ENCODE results near the gene ZBED4.

The ZBED4 gene

GRCh38 chr22:49814164-49814686, 39.4 kb upstream of the ZBED4 start:
- Histone ChIP-seq H3K9me2 (replicated peaks; ENCODE audit: control insufficient read depth, low read length) (no peaks in the 10 kb centered on the region), H3K27me3 (ENCODE audit: control insufficient read depth, low read length) (no peaks in the 10 kb centered on the region), H3K9me3 (ENCODE audit: control insufficient read depth, insufficient read depth, low read length) (no peaks in the 10 kb centered on the region), H3K4me2 (ENCODE audit: low read length) (no peak overlapping the region), H3K27ac (ENCODE audit: low read depth, low read length) (no peak overlapping the region), H3F3A (ENCODE audit: control insufficient read depth, insufficient read depth) (no peaks in the 10 kb centered on the region), H3K4me1 (ENCODE audit: control insufficient read depth, low read length) (peaks cover 6% of the 10 kb centered on the region; the same call in 1 of the 2 replicates), H3K79me2 (ENCODE audit: control insufficient read depth, low read length) (peaks cover 100% of the 10 kb centered on the region), H3K4me3 (ENCODE audit: low read length) (no peak overlapping the region), H3K36me3 (ENCODE audit: control insufficient read depth, low read length) (peaks cover 72% of the 10 kb centered on the region), H4K20me1 (ENCODE audit: control insufficient read depth, insufficient read depth, low read depth, low read length) (peaks cover 15% of the 10 kb centered on the region; the same call in 1 of the 2 replicates)
- TF ChIP-seq CTCF (IDR thresholded peaks at IDR 0.05; ENCODE audit: low read depth, low read length, poor library complexity, severe bottlenecking), result no peak

- Histone ChIP-seq H3K4me1 (ENCODE audit: control insufficient read depth, low read length) (peaks cover 6% of the 10 kb centered on the region; the same call in 1 of the 2 replicates), H3K4me2 (ENCODE audit: low read length) (no peak overlapping the region), H3K9me2 (replicated peaks; ENCODE audit: control insufficient read depth, low read length) (no peaks in the 10 kb centered on the region), H3K27me3 (ENCODE audit: control insufficient read depth, low read length) (no peaks in the 10 kb centered on the region), H3K9me3 (ENCODE audit: control insufficient read depth, insufficient read depth, low read length) (no peaks in the 10 kb centered on the region), H3K4me3 (ENCODE audit: low read length) (no peak overlapping the region), H3K79me2 (ENCODE audit: control insufficient read depth, low read length) (peaks cover 100% of the 10 kb centered on the region), H3K36me3 (ENCODE audit: control insufficient read depth, low read length) (peaks cover 73% of the 10 kb centered on the region), H4K20me1 (ENCODE audit: control insufficient read depth, insufficient read depth, low read depth, low read length) (peaks cover 15% of the 10 kb centered on the region; the same call in 1 of the 2 replicates), H3K27ac (ENCODE audit: low read depth, low read length) (no peak overlapping the region), H3F3A (ENCODE audit: control insufficient read depth, insufficient read depth) (no peaks in the 10 kb centered on the region)
- no peak for TF ChIP-seq CTCF (IDR thresholded peaks at IDR 0.05; ENCODE audit: low read depth, low read length, poor library complexity, severe bottlenecking)
- TF ChIP-seq EZH2phosphoT487 (IDR thresholded peaks at IDR 0.05; ENCODE audit: borderline replicate concordance, low read length), result no peak
Measured at GRCh38 chr22:49814856-49815255, 38.8 kb upstream of the ZBED4 start.

DNA sequence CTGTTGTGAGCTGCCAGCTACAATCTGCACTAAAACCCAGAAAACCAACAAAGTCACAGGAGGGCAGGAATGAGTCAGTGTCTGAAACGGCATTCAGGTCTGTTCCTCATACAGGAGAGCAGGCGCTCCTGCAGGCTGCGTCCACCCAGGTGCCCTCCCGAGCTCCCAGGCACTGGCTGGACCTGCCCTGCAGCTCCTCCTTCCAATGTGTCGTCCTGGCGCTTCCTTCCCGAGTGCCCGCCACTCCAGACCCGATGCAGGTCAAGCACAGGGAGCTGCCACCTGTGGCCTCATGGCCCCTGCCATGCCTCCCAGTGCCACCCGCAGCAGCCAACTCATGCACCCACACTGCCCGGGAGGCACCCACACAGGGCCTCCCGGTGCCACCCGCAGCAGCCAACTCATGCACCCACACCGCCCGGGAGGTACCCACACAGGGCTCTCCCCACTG, 38.0 kb upstream of the ZBED4 start:
- Histone ChIP-seq H3K9me2 (replicated peaks; ENCODE audit: control insufficient read depth, low read length) (no peaks in the 10 kb centered on the region), H4K20me1 (ENCODE audit: control insufficient read depth, insufficient read depth, low read depth, low read length) (peaks cover 20% of the 10 kb centered on the region; the same call in 1 of the 2 replicates), H3K36me3 (ENCODE audit: control insufficient read depth, low read length) (peaks cover 78% of the 10 kb centered on the region), H3K79me2 (ENCODE audit: control insufficient read depth, low read length) (peaks cover 100% of the 10 kb centered on the region), H3K4me2 (ENCODE audit: low read length) (no peak overlapping the region), H3K9me3 (ENCODE audit: control insufficient read depth, insufficient read depth, low read length) (no peaks in the 10 kb centered on the region), H3K27ac (ENCODE audit: low read depth, low read length) (no peak overlapping the region), H3F3A (ENCODE audit: control insufficient read depth, insufficient read depth) (no peaks in the 10 kb centered on the region), H3K4me1 (ENCODE audit: control insufficient read depth, low read length) (peaks cover 4% of the 10 kb centered on the region; the same call in 1 of the 2 replicates), H3K4me3 (ENCODE audit: low read length) (no peak overlapping the region), H3K27me3 (ENCODE audit: control insufficient read depth, low read length) (no peaks in the 10 kb centered on the region)
- TF ChIP-seq EZH2phosphoT487 (IDR thresholded peaks at IDR 0.05; ENCODE audit: borderline replicate concordance, low read length), result no peak

DNA sequence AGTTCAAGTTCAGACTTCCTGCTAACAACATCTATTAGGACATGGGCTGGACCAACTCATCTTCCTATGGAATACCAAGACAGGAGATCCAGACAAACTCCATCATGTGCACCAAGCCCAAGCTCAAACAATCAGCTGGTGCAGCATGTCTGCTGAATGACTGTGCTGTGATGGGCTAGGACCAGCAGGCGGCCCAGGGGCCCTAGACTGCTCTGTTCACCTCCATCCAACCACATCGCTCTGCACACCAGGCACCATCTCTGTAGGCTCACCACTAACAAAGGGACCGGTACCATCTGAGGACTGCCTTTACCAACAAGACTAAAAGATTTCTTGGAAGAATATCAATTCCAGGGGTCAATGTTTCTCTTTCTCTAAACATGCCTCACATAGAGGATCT, 36.3 kb upstream of the ZBED4 start:
- Histone ChIP-seq H3K27me3 (ENCODE audit: control insufficient read depth, low read length) (no peaks in the 10 kb centered on the region), H3K27ac (ENCODE audit: low read depth, low read length) (no peak overlapping the region), H3K9me2 (replicated peaks; ENCODE audit: control insufficient read depth, low read length) (no peaks in the 10 kb centered on the region), H3K36me3 (ENCODE audit: control insufficient read depth, low read length) (peaks cover 88% of the 10 kb centered on the region), H4K20me1 (ENCODE audit: control insufficient read depth, insufficient read depth, low read depth, low read length) (peaks cover 18% of the 10 kb centered on the region; the same call in 1 of the 2 replicates), H3K9me3 (ENCODE audit: control insufficient read depth, insufficient read depth, low read length) (no peaks in the 10 kb centered on the region), H3K4me1 (ENCODE audit: control insufficient read depth, low read length) (no peaks in the 10 kb centered on the region), H3K79me2 (ENCODE audit: control insufficient read depth, low read length) (peaks cover 100% of the 10 kb centered on the region), H3K4me2 (ENCODE audit: low read length) (no peak overlapping the region), H3F3A (ENCODE audit: control insufficient read depth, insufficient read depth) (no peaks in the 10 kb centered on the region), H3K4me3 (ENCODE audit: low read length) (no peak overlapping the region)
- no peak for TF ChIP-seq EZH2phosphoT487 (IDR thresholded peaks at IDR 0.05; ENCODE audit: borderline replicate concordance, low read length)
- no peak for TF ChIP-seq CTCF (IDR thresholded peaks at IDR 0.05; ENCODE audit: low read depth, low read length, poor library complexity, severe bottlenecking)
